ENCODE data around the gene BLZF1. TPM values are rescaled to one million over a fixed set of nuclear protein-coding genes. Genes with fewer than 3 reads are reported as not detected.

BLZF1 gene, protein sequence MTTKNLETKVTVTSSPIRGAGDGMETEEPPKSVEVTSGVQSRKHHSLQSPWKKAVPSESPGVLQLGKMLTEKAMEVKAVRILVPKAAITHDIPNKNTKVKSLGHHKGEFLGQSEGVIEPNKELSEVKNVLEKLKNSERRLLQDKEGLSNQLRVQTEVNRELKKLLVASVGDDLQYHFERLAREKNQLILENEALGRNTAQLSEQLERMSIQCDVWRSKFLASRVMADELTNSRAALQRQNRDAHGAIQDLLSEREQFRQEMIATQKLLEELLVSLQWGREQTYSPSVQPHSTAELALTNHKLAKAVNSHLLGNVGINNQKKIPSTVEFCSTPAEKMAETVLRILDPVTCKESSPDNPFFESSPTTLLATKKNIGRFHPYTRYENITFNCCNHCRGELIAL
- total RNA-seq (2013; cell fraction: nucleolus; rRNA removed) = 27.4 and 31.8 TPM in 2 replicates
- total RNA-seq (2014; rRNA removed) (6.6 and 9.2 TPM in 2 replicates), total RNA-seq (2014; rRNA removed; fragmentation: Illumina TruSeq; extraction: Trizol) (8.9 and 10.0 TPM in 2 replicates), total RNA-seq (2021) (7.0 and 7.2 TPM in 2 replicates), polyA plus RNA-seq (2011; rRNA removed) (11.9 and 21.5 TPM in 2 replicates), polyA plus RNA-seq (2014; fragmentation: Illumina TruSeq; extraction: Trizol) (9.1 and 11.2 TPM in 2 replicates), polyA plus RNA-seq (2014; fragmentation: Nextera tagmentation; extraction: Ambion mirVana) (1 to 10 TPM; 6.4 to 9.4 TPM), polyA plus RNA-seq (2014; rRNA removed) (4.1 and 5.1 TPM in 2 replicates), polyA plus RNA-seq (2016; fragmentation: Nextera tagmentation; extraction: Ambion mirVana) (10 to 100 TPM; 10.2 to 11.7 TPM), polyA minus RNA-seq (2011; rRNA and poly(A)+ RNA removed) (10.1 and 13.7 TPM in 2 replicates), Bru-seq, nascent RNA (percentile 77 among the genes with signal in this experiment), BruChase-seq, experiment 1, labeled RNA remaining after a 6-hour chase (percentile 69 among the genes with signal in this experiment), BruChase-seq, experiment 2, labeled RNA remaining after a 2-hour chase (percentile 84 among the genes with signal in this experiment)
- 4.6 TPM for polyA plus RNA-seq (2011; ENCODE audit: low read depth)
- polyA plus RNA-seq (2011; cell fraction: cytosol; rRNA removed) = 3.5 and 4.5 TPM in 2 replicates
- polyA plus RNA-seq (2011; cell fraction: nucleus; rRNA removed) = 9.5 TPM in 2 replicates
- 4.2 and 6.4 TPM in 2 replicates for polyA plus RNA-seq (2012)
- polyA minus RNA-seq (2011; cell fraction: cytosol; rRNA and poly(A)+ RNA removed) = 4.6 and 4.8 TPM in 2 replicates
- 13.8 and 16.6 TPM in 2 replicates for polyA minus RNA-seq (2011; cell fraction: nucleus; rRNA and poly(A)+ RNA removed)
- long read RNA-seq, experiment 1, transcript BLZF1-203 (7 exons, 2,749 nt) = major isoform, 8 of 9 reads
- long read RNA-seq, experiment 1, partial matches to known transcripts = 0 of 9 reads
- long read RNA-seq, experiment 1, other reads (novel, unspliced or antisense) = 1 of 9 reads
- long read RNA-seq, experiment 2, transcript BLZF1-203 (7 exons, 2,749 nt) = major isoform, 70 of 100 reads
- long read RNA-seq, experiment 2, transcript BLZF1-201 (8 exons, 2,300 nt) = minor isoform, 5 of 100 reads
- long read RNA-seq, experiment 2, partial matches to known transcripts = 16 of 100 reads
- long read RNA-seq, experiment 2, other reads (novel, unspliced or antisense) = 7 of 100 reads

GRCh38 chr1:169367686-169368405, at the start of gene BLZF1, which contains the start of gene NME7:
BLZF1 (plus strand) TSS chr1:169368195; CDS start chr1:169369523, 1,328 bp downstream.
NME7 (minus strand) TSS chr1:169367797; CDS start chr1:169367710, 87 bp downstream.
- DNase-seq (ENCODE audit: low read depth, low spot score) (peak; percentile 94), ATAC-seq (peak; percentile 98), FAIRE-seq (peak; percentile 94)
- no peaks in the 10 kb centered on the region for H4K20me1 ChIP-seq (ENCODE audit: control insufficient read depth, insufficient read depth)
- ChIA-PET CTCF (interaction anchor here (0.6 to 2.0 kb wide), 7 partner anchors 10 to 1025 kb away, joined by 3 to 9 read pairs (median 5); no protein-coding TSS in a partner anchor), RAD21 (ENCODE audit: unreplicated experiment) (interaction anchor here (1.0 to 2.2 kb wide), 3 partner anchors 10 to 764 kb away, joined by 3 to 8 read pairs (median 4); no protein-coding TSS in a partner anchor), SMC1A (ENCODE audit: uncharacterized antibody, unreplicated experiment) (interaction anchor here (0.9 to 2.7 kb wide), 15 partner anchors 8 to 1025 kb away, joined by 3 to 9 read pairs (median 3); partner anchors contain the start of gene SLC19A2), POLR2A (no interaction called here)
- intact Hi-C loops (cut with micrococcal nuclease; ENCODE audit: unreplicated experiment) (loop anchor here (2.0 to 5.0 kb wide), 2 partner anchors 119 to 179 kb away; no protein-coding TSS in a partner anchor), in situ Hi-C loops (cut with MboI) (no loop called here)
- H3K4me2 ChIP-seq (ENCODE audit: control insufficient read depth, insufficient read depth) = peak within 1 kb of the TSS; percentile 83
- peak within 1 kb of the TSS; percentile 73 for H3K9ac ChIP-seq (ENCODE audit: control insufficient read depth, insufficient read depth, low read length)
- H2AFZ ChIP-seq (ENCODE audit: control insufficient read depth, low read depth, low read length) = peak within 1 kb of the TSS; percentile 95
- no TSS peak for BruUV-seq (replicated peaks)
- H3K79me2 ChIP-seq (ENCODE audit: control insufficient read depth, insufficient read depth, low read length) = peaks cover 10% of the 10 kb centered on the region
- peaks cover 4% of the 10 kb centered on the region; the same call in 1 of the 2 replicates for H3K4me1 ChIP-seq (ENCODE audit: control insufficient read depth, insufficient read depth, low read length)
- WGBS (ENCODE audit: insufficient coverage, insufficient replicate concordance, low lambda C conversion rate, missing lambda C conversion rate) = 2% methylated on average over 37 of the region's 37 CpGs
- H3K4me3 ChIP-seq = peak within 1 kb of the TSS; percentile 93
- peak within 1 kb of the TSS; percentile 11 for H3K27ac ChIP-seq (ENCODE audit: control insufficient read depth, insufficient read depth)
- no peaks in the 10 kb centered on the region; the same call in 2 of the 3 replicates for H3K9me3 ChIP-seq (replicated peaks; ENCODE audit: control insufficient read depth, insufficient read depth, low read length)
- no peaks in the 10 kb centered on the region for H3K27me3 ChIP-seq (replicated peaks in 1 of 2; ENCODE audit: control insufficient read depth in 2 of 2, insufficient read depth in 2 of 2, low read length in 1 of 2)
- H3K36me3 ChIP-seq (ENCODE audit: control insufficient read depth in 2 of 2, insufficient read depth in 2 of 2, low read length in 1 of 2) = peaks cover 0 to 7% of the 10 kb centered on the region in 2 experiments; a peak in 1 of 4 replicates
- TF ChIP-seq ZNF622 (IDR thresholded peaks at IDR 0.05) (no peak), JUNB (IDR thresholded peaks at IDR 0.05) (peak; percentile 59; the same call in 1 of the 2 replicates), RUNX3 (IDR thresholded peaks at IDR 0.05; ENCODE audit: low read length) (peak; percentile 96), KAT2A (conservative IDR thresholded peaks at IDR 0.05; ENCODE audit: control insufficient read depth, low read depth, low read length) (no peak), ZNF274 (IDR thresholded peaks at IDR 0.05; ENCODE audit: insufficient read depth, insufficient read length) (no peak), REST (IDR thresholded peaks at IDR 0.05; ENCODE audit: low read depth, low read length) (no peak), CREB1 (IDR thresholded peaks at IDR 0.05; ENCODE audit: low read depth) (peak; percentile 73; the same call in 1 of the 2 replicates), ZBED1 (IDR thresholded peaks at IDR 0.05; ENCODE audit: borderline replicate concordance) (no peak), RBBP5 (conservative IDR thresholded peaks at IDR 0.05) (peak; percentile 57; the same call in 1 of the 2 replicates), SREBF1 (IDR thresholded peaks at IDR 0.05; ENCODE audit: low read length) (0 out of 2 replicates have a peak, but pooled peaks have one; percentile 39)
- TF ChIP-seq, protein P1, sequence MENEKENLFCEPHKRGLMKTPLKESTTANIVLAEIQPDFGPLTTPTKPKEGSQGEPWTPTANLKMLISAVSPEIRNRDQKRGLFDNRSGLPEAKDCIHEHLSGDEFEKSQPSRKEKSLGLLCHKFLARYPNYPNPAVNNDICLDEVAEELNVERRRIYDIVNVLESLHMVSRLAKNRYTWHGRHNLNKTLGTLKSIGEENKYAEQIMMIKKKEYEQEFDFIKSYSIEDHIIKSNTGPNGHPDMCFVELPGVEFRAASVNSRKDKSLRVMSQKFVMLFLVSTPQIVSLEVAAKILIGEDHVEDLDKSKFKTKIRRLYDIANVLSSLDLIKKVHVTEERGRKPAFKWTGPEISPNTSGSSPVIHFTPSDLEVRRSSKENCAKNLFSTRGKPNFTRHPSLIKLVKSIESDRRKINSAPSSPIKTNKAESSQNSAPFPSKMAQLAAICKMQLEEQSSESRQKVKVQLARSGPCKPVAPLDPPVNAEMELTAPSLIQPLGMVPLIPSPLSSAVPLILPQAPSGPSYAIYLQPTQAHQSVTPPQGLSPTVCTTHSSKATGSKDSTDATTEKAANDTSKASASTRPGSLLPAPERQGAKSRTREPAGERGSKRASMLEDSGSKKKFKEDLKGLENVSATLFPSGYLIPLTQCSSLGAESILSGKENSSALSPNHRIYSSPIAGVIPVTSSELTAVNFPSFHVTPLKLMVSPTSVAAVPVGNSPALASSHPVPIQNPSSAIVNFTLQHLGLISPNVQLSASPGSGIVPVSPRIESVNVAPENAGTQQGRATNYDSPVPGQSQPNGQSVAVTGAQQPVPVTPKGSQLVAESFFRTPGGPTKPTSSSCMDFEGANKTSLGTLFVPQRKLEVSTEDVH (IDR thresholded peaks at IDR 0.05; ENCODE audit: low read depth, partially characterized antibody) = peak; percentile 93

Measured in GM12878 (cell line).